ENCODE results near the gene CDKN2C.

Gene CDKN2C

DNA sequence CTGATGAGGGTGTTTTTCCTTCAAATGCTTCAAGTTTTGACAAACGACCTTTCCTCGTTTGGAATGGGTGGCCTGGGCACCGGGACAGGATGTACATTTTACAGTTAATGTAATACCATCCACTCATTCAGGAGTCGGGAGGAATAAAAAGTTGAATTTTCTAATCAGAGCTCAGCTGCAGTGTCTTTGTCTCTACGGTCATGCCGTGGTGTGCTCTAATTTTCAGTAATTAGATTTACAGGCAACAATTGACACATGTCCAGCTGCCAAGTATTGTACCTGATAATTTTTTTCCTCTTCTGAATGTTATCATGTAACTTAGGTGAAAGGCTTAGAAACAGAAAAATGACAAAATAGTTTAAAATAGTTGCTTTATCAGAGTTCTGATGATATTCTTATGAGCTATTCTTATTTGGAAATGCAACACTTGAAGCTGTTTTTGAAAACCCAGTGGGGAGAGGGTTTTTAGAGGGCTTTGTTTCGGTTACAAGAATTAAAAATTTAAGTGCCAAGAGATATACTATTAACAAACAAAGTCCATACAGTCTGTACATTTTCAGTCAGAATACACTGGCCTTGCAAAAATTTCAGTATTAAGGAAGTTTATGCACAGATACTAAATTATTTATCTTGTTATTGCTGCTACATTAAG is 1.0 kb downstream of the CDKN2C start:
- peak; percentile 32 for DNase-seq (ENCODE audit: low read depth)
- TF ChIP-seq, protein P1, sequence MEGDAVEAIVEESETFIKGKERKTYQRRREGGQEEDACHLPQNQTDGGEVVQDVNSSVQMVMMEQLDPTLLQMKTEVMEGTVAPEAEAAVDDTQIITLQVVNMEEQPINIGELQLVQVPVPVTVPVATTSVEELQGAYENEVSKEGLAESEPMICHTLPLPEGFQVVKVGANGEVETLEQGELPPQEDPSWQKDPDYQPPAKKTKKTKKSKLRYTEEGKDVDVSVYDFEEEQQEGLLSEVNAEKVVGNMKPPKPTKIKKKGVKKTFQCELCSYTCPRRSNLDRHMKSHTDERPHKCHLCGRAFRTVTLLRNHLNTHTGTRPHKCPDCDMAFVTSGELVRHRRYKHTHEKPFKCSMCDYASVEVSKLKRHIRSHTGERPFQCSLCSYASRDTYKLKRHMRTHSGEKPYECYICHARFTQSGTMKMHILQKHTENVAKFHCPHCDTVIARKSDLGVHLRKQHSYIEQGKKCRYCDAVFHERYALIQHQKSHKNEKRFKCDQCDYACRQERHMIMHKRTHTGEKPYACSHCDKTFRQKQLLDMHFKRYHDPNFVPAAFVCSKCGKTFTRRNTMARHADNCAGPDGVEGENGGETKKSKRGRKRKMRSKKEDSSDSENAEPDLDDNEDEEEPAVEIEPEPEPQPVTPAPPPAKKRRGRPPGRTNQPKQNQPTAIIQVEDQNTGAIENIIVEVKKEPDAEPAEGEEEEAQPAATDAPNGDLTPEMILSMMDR (conservative IDR thresholded peaks at IDR 0.05; ENCODE audit: control insufficient read depth, insufficient read depth, low read depth, low read length), result no peak
- peak overlapping the region; percentile 97 for H3K4me3 ChIP-seq (ENCODE audit: control insufficient read depth, low read depth, low read length)

DNA sequence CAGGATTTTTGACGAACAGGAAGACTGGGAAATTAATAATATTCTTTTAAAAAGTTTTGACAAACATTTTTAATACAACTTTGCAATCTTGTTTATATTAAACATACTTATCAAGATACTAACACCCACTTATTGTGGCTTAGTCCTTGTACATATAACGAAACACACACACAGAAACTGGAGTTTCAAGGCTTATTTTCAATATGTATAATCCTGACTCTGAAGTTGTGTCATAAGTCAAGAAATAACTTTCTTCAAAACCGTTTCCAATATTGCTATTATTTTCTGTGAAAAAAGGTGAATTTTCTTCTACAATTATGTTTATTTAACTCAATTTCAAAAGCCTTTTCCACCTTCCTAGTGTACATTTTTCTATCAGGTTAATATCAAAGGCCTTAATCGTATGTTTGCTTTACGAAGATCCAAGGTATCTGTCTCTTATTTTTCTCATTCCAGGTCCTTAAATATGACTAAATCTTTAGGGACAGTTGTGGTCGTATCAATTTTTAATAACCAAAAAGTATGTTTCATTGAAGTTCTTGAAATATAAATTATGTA is 1.8 kb downstream of the CDKN2C start:
- H3K4me3 ChIP-seq (ENCODE audit: control insufficient read depth, low read depth, low read length), result peak overlapping the region; percentile 97
- no peak for DNase-seq (ENCODE audit: low read depth)
- TF ChIP-seq, protein P1 (conservative IDR thresholded peaks at IDR 0.05; ENCODE audit: control insufficient read depth, insufficient read depth, low read depth, low read length), result no peak

DNA sequence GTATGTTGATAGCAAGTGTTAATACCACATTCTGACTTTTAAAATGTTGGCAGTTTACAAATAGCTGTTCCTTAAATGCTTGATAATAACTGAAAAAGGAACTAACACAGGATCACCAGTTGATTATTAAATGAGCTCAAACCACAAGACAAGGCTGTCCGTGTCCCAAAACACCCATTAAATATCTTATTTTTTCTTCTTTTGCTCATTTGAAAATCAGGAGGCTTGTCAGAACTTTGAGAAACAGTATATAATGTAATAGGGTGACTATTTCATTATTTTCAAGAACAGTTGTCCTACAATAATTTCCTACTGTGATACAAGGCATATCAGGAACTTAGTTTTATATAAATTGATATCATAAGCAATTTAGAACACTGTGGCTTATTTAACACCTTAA is 2.7 kb downstream of the CDKN2C start:
- TF ChIP-seq, protein P1 (conservative IDR thresholded peaks at IDR 0.05; ENCODE audit: control insufficient read depth, insufficient read depth, low read depth, low read length), result no peak
- DNase-seq (ENCODE audit: low read depth), result no peak
- H3K4me3 ChIP-seq (ENCODE audit: control insufficient read depth, low read depth, low read length), result peak overlapping the region; percentile 97

DNA sequence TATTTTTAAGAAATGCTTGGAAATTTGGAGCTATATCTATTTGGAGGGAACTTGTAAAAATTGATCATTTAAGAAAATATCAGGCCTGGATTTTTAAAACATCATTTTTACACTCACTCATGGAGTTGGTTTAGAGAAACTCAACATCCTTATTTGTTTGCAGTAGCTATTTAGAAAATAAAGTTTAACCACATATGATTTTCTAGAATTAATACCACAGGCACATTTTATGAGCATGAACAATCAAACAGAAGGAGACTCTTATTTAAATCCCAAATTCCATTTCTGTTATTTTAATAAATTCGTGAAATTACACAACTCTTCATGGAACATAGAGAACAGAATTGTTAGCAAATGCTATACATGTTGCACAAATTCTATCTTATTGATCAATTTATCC is 3.2 kb downstream of the CDKN2C start:
- no peak for DNase-seq (ENCODE audit: low read depth)
- TF ChIP-seq, protein P1 (conservative IDR thresholded peaks at IDR 0.05; ENCODE audit: control insufficient read depth, insufficient read depth, low read depth, low read length), result no peak
- no peak overlapping the region for H3K4me3 ChIP-seq (ENCODE audit: control insufficient read depth, low read depth, low read length)

DNA sequence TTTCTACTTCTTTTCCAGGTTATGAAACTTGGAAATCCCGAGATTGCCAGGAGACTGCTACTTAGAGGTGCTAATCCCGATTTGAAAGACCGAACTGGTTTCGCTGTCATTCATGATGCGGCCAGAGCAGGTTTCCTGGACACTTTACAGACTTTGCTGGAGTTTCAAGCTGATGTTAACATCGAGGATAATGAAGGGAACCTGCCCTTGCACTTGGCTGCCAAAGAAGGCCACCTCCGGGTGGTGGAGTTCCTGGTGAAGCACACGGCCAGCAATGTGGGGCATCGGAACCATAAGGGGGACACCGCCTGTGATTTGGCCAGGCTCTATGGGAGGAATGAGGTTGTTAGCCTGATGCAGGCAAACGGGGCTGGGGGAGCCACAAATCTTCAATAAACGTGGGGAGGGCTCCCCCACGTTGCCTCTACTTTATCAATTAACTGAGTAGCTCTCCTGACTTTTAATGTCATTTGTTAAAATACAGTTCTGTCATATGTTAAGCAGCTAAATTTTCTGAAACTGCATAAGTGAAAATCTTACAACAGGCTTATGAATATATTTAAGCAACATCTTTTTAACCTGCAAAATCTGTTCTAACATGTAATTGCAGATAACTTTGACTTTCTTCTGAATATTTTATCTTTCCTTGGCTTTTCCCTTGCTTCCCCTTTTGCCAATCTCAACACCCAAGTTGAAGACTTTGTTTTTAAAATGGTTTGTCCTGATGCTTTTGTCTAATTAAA is 4.0 kb downstream of the CDKN2C start:
- no peak overlapping the region for H3K4me3 ChIP-seq (ENCODE audit: control insufficient read depth, low read depth, low read length)

DNA sequence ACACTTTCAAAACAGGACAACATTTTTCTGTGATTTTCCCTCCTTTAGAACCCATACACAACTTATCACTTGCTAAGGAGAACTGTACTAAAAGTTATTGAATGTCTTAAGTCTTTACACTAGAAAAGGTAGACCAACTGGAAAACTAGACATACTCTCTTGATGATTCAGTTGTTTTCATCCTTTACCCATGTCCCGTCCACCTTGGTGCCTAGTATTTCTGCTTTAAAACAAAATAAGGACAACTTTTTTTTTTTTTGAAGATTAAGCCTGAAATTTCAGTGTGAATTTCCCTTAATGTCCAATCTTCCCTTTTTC is 4.5 kb downstream of the CDKN2C start:
- no peak overlapping the region for H3K4me3 ChIP-seq (ENCODE audit: control insufficient read depth, low read depth, low read length)
- no peak for DNase-seq (ENCODE audit: low read depth)

More for the DNA sequence above, 4.0 kb downstream of the CDKN2C start:
- TF ChIP-seq, protein P1 (conservative IDR thresholded peaks at IDR 0.05; ENCODE audit: control insufficient read depth, insufficient read depth, low read depth, low read length), result no peak
- no peak for DNase-seq (ENCODE audit: low read depth)

More for the DNA sequence above, 4.5 kb downstream of the CDKN2C start:
- TF ChIP-seq, protein P1 (conservative IDR thresholded peaks at IDR 0.05; ENCODE audit: control insufficient read depth, insufficient read depth, low read depth, low read length), result no peak
